Measurements from ENCODE around the gene RGS8. TPM values are rescaled to one million over a fixed set of nuclear protein-coding genes. Genes with fewer than 3 reads are reported as not detected.

RGS8 gene
- total RNA-seq, 1 experiment from 2014 or later: not detected

GRCh38 chr1:182637769-182638168 lies 46.6 kb downstream of the RGS8 start:
- Histone ChIP-seq H3K36me3 (ENCODE audit: low read depth) (no peaks in the 10 kb centered on the region), H3K27me3 (ENCODE audit: insufficient read depth, low read depth) (no peaks in the 10 kb centered on the region), H3K9me2 (ENCODE audit: insufficient read depth) (no peaks in the 10 kb centered on the region), H3K4me1 (replicated peaks; ENCODE audit: insufficient read depth) (no peaks in the 10 kb centered on the region), H3F3A (ENCODE audit: insufficient read depth, low read depth) (no peaks in the 10 kb centered on the region; the same call in 1 of the 2 replicates), H3K4me3 (no peak overlapping the region), H4K20me1 (ENCODE audit: insufficient read depth) (no peaks in the 10 kb centered on the region), H3K9me3 (ENCODE audit: insufficient read depth, low read depth) (no peaks in the 10 kb centered on the region), H2AFZ (no peak overlapping the region), H3K4me2 (no peak overlapping the region), H3K79me2 (ENCODE audit: low read depth) (no peaks in the 10 kb centered on the region), H3K27ac (no peak overlapping the region)
- POLR2A ChIA-PET (ENCODE audit: unreplicated experiment): no interaction called here
- no peak for TF ChIP-seq EZH2 (IDR thresholded peaks at IDR 0.05; ENCODE audit: low read depth)
- TF ChIP-seq CTCF (conservative IDR thresholded peaks at IDR 0.05): no peak
- CTCF ChIA-PET: no interaction called here
- no TSS peak for BruUV-seq (replicated peaks)
- intact Hi-C loops (cut with micrococcal nuclease; ENCODE audit: unreplicated experiment): no loop called here
- no peak for DNase-seq

DNA sequence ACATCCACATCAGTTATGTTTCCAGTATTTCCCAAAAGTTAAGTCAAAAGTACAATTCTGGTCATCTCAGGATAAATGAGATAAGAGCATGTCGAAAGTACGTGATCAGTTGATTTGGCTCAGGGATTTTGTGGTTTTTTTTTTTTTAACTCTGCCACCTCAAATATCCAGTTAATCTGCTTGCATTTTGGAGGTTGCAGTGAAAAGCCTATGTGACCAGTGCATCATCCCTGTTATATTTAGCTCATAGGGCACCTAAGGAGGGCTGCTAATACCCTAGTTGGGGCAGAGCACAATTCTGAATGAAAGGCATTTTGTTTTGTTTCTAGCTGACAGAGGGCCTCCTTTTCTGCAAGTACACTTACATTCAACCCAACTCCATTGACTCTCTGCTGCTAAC lies 48.5 kb downstream of the RGS8 start:
- H3K9me2 ChIP-seq (ENCODE audit: insufficient read depth): no peaks in the 10 kb centered on the region
- H3K79me2 ChIP-seq (ENCODE audit: low read depth): no peaks in the 10 kb centered on the region
- H3K27me3 ChIP-seq (ENCODE audit: insufficient read depth, low read depth): no peaks in the 10 kb centered on the region
- H4K20me1 ChIP-seq (ENCODE audit: insufficient read depth): no peaks in the 10 kb centered on the region
- BruUV-seq (replicated peaks): no TSS peak
- DNase-seq: no peak
- H3K4me3 ChIP-seq: no peak overlapping the region
- no peak overlapping the region for H3K27ac ChIP-seq
- H3K4me1 ChIP-seq (replicated peaks; ENCODE audit: insufficient read depth): no peaks in the 10 kb centered on the region
- no peak for TF ChIP-seq EZH2 (IDR thresholded peaks at IDR 0.05; ENCODE audit: low read depth)
- TF ChIP-seq CTCF (conservative IDR thresholded peaks at IDR 0.05): no peak
- ChIA-PET POLR2A (ENCODE audit: unreplicated experiment) (no interaction called here), CTCF (no interaction called here)
- H3K36me3 ChIP-seq (ENCODE audit: low read depth): no peaks in the 10 kb centered on the region
- intact Hi-C loops (cut with micrococcal nuclease; ENCODE audit: unreplicated experiment): no loop called here
- no peaks in the 10 kb centered on the region for H3K9me3 ChIP-seq (ENCODE audit: insufficient read depth, low read depth)
- no peak overlapping the region for H2AFZ ChIP-seq
- H3F3A ChIP-seq (ENCODE audit: insufficient read depth, low read depth): no peaks in the 10 kb centered on the region; the same call in 1 of the 2 replicates
- H3K4me2 ChIP-seq: no peak overlapping the region

Other genes with a start within 250 kb of the RGS8 start
- gene RGSL1, start 234.4 kb downstream of the RGS8 start, total RNA-seq (2021): not detected in 2 replicates
- gene RNASEL, start 95.3 kb downstream of the RGS8 start, total RNA-seq (2021): 4.9 and 6.3 TPM in 2 replicates
- 0.25 TPM in 1 of 2 replicates, not detected in the other for gene RGS16, start 80.2 kb downstream of the RGS8 start, total RNA-seq (2021)
- gene NPL, start 105.2 kb upstream of the RGS8 start, total RNA-seq (2021): 2.3 and 3.0 TPM in 2 replicates
- gene DHX9, start 154.8 kb upstream of the RGS8 start, total RNA-seq (2021): 101 and 131 TPM in 2 replicates